Thyroid gland (tissue), 4 donors: Measurements from ENCODE around the gene PTPRN2. TPM values are rescaled to one million over a fixed set of nuclear protein-coding genes. Genes with fewer than 3 reads are reported as not detected.

Source experiments
- DNase-seq, 2 donors: peaks; one replicate each; pipeline ENCODE4 v3.0.0-alpha.2; 2019
- H3K27ac ChIP-seq, 3 donors: fragments of 200-600 bp; sonication (generic); 1 replicate in 2 of 3; 2 replicates in 1 of 3; pipeline ENCODE4 v1.5.1; 2016 to 2019; ENCODE audit warnings: mild to moderate bottlenecking in 1 of 3, moderate library complexity in 1 of 3
- H3K27me3 ChIP-seq: fragments of 200-600 bp; sonication (generic); one replicate; pipeline ENCODE4 v1.5.1; 2019
- H3K36me3 ChIP-seq, 2 donors: fragments of 200-600 bp; sonication (generic); one replicate each; pipeline ENCODE4 v1.5.1; 2016 to 2019
- H3K4me1 ChIP-seq, 2 donors: fragments of 200-600 bp; sonication (generic); one replicate each; pipeline ENCODE4 v1.5.1; 2017 to 2019
- H3K4me3 ChIP-seq, 3 donors: fragments of 200-600 bp; sonication (generic); replicated peaks in 1 of 3; 1 replicate in 2 of 3; 2 replicates in 1 of 3; pipeline ENCODE4 v1.5.1; 2016; ENCODE audit warnings: mild to moderate bottlenecking in 1 of 3
- H3K9me3 ChIP-seq: fragments of 200-600 bp; sonication (generic); one replicate; pipeline ENCODE4 v1.5.1; 2017
- POLR2A ChIP-seq, 2 donors: fragments of 450-650 bp; IDR thresholded peaks; one replicate each; pipeline ENCODE4 v1.6.1; 2017; ENCODE audit warnings: antibody characterized with exemption in 2 of 2, mild to moderate bottlenecking in 2 of 2, moderate library complexity in 1 of 2
- WGBS, 2 donors: methylation state at CpG; one replicate each; pipeline ENCODE4 v1.1.5; 2017; 5-methylcytosine and 5-hydroxymethylcytosine counted together
- intact Hi-C: fragments of 100-400 bp; cut with DNase I; formaldehyde crosslinking; loops from one replicate; pipeline ENCODE4 v1.15.1; 2023
- total RNA-seq, 4 donors: library from RNA; depleted of rRNA; stranded (reverse); fragments of >200 nt; gene quantifications; one replicate each; pipeline ENCODE4 v1.2.3, GENCODE V29; 2016
- TF ChIP-seq, protein P1 (sequence below), 6 experiments: fragments of 200-600 bp in 3 of 6; fragments of 450-650 bp in 3 of 6; sonication (generic) in 3 of 6; IDR thresholded peaks; one replicate each; pipeline ENCODE4 v1.5.1; 2016 to 2019; ENCODE audit warnings: antibody characterized with exemption in 6 of 6, mild to moderate bottlenecking in 2 of 6, inconsistent platforms in 1 of 6, moderate library complexity in 1 of 6

PTPRN2 gene
- total RNA-seq, 4 donors from 2014 or later: 4.2 to 9.9 (median 7.7) TPM

GRCh38 chr7:158561659-158562058, 26.0 kb downstream of the PTPRN2 start:
- H3K36me3 ChIP-seq: no peaks in the 10 kb centered on the region
- no peaks in the 10 kb centered on the region for H3K9me3 ChIP-seq
- no peak overlapping the region for H3K27ac ChIP-seq
- H3K4me1 ChIP-seq: no peaks in the 10 kb centered on the region
- WGBS, 2 donors: 81 to 83% methylated on average over 6 to 7 of the region's 7 CpGs
- H3K27me3 ChIP-seq: no peaks in the 10 kb centered on the region
- TF ChIP-seq, protein P1, sequence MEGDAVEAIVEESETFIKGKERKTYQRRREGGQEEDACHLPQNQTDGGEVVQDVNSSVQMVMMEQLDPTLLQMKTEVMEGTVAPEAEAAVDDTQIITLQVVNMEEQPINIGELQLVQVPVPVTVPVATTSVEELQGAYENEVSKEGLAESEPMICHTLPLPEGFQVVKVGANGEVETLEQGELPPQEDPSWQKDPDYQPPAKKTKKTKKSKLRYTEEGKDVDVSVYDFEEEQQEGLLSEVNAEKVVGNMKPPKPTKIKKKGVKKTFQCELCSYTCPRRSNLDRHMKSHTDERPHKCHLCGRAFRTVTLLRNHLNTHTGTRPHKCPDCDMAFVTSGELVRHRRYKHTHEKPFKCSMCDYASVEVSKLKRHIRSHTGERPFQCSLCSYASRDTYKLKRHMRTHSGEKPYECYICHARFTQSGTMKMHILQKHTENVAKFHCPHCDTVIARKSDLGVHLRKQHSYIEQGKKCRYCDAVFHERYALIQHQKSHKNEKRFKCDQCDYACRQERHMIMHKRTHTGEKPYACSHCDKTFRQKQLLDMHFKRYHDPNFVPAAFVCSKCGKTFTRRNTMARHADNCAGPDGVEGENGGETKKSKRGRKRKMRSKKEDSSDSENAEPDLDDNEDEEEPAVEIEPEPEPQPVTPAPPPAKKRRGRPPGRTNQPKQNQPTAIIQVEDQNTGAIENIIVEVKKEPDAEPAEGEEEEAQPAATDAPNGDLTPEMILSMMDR (IDR thresholded peaks at IDR 0.05): no peak
- no peak for TF ChIP-seq POLR2A (IDR thresholded peaks at IDR 0.05)
- no peak for DNase-seq
- H3K4me3 ChIP-seq: no peak overlapping the region
- intact Hi-C loops: no loop called here

DNA sequence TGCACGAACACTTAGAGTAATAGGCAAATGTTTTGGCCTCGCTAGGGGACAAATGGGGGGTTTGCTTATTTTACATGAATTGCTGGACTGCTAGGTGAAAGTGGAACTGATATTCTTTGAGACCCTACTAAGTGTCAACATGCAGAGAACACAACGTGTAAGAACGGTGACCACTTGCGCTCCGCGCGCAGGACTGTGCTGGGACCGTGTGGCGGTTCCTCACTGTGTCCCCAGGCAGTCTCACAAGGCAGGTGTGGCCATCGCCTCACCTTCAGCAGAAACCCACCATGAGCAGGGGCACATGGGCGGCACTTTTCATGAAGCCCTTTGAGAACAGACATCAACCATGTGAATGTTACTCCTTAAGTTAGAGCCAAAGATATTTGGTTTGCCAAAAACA, 27.2 kb downstream of the PTPRN2 start:
- Histone ChIP-seq H3K27ac (no peak overlapping the region), H3K4me3 (no peak overlapping the region), H3K36me3 (no peaks in the 10 kb centered on the region), H3K9me3 (no peaks in the 10 kb centered on the region), H3K4me1 (no peaks in the 10 kb centered on the region), H3K27me3 (no peaks in the 10 kb centered on the region)
- intact Hi-C loops: no loop called here
- DNase-seq: no peak
- no peak for TF ChIP-seq POLR2A (IDR thresholded peaks at IDR 0.05)
- TF ChIP-seq, protein P1 (IDR thresholded peaks at IDR 0.05): no peak
- WGBS, 2 donors: 96% methylated on average over 5 to 12 of the region's 12 CpGs

DNA sequence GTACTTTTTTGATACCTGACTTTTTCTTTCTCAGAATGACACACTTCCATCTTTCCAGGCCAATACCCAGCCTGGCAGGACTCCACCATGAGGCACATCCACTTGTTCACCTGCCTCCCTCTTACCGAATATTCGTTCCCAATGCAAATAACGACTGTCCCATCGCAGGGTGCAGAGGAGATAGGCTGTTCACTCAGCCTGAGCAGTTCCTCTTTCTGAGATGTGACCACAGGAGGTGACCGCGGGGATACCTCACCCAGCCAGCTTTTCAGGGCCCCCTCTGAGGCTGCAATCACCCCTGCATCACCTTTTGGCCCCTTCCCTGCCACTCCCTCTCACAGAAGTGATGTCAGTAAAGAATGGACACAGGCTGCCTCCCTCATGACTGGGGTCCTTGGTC, 28.3 kb downstream of the PTPRN2 start:
- WGBS, 2 donors: 69 to 70% methylated on average over 6 of the region's 6 CpGs

DNA sequence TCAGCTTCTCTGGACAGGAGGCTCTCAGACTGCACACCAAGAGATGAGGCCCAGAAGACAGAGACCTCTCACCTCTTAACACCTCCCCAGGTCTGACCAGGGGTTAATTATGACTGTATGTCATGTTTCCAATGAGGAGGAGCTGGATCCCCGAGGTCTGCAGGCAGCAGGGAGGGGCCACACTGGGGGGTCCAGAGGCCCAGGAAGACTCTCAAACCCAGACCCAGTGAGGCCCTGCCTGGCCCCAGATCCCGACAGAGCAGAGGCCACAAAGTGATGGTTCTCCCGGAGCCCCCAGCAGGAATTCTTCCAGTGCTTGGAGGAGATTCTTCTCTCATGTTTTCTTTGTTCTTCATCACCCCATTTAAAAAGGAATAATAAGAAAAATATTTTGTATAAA, 28.8 kb downstream of the PTPRN2 start:
- intact Hi-C loops: no loop called here
- 48 to 54% methylated on average over 3 of the region's 3 CpGs for WGBS, 2 donors
- Histone ChIP-seq H3K27ac (no peak overlapping the region), H3K27me3 (no peaks in the 10 kb centered on the region), H3K4me3 (no peak overlapping the region), H3K36me3 (no peaks in the 10 kb centered on the region), H3K9me3 (no peaks in the 10 kb centered on the region), H3K4me1 (no peaks in the 10 kb centered on the region)
- no peak for TF ChIP-seq POLR2A (IDR thresholded peaks at IDR 0.05)
- TF ChIP-seq, protein P1 (IDR thresholded peaks at IDR 0.05): no peak
- DNase-seq: no peak

More for the DNA sequence above, 28.3 kb downstream of the PTPRN2 start:
- H3K9me3 ChIP-seq: no peaks in the 10 kb centered on the region
- H3K27me3 ChIP-seq: no peaks in the 10 kb centered on the region
- H3K4me1 ChIP-seq: no peaks in the 10 kb centered on the region
- no peak for TF ChIP-seq POLR2A (IDR thresholded peaks at IDR 0.05)
- TF ChIP-seq, protein P1 (IDR thresholded peaks at IDR 0.05): no peak
- H3K27ac ChIP-seq: no peak overlapping the region
- H3K4me3 ChIP-seq: no peak overlapping the region
- no peak for DNase-seq
- no peaks in the 10 kb centered on the region for H3K36me3 ChIP-seq
- intact Hi-C loops: no loop called here

GRCh38 chr7:158557441-158557755, 30.2 kb downstream of the PTPRN2 start:
- DNase-seq: no peak
- Histone ChIP-seq H3K4me1 (no peaks in the 10 kb centered on the region), H3K4me3 (no peak overlapping the region), H3K36me3 (no peaks in the 10 kb centered on the region), H3K9me3 (no peaks in the 10 kb centered on the region), H3K27me3 (no peaks in the 10 kb centered on the region), H3K27ac (no peak overlapping the region)
- 90 to 93% methylated on average over 7 to 9 of the region's 9 CpGs for WGBS, 2 donors
- intact Hi-C loops: no loop called here
- TF ChIP-seq POLR2A (IDR thresholded peaks at IDR 0.05): no peak
